Right lobe of liver (tissue), 6 donors: Measurements from ENCODE around the gene DTHD1. TPM values are rescaled to one million over a fixed set of nuclear protein-coding genes. Genes with fewer than 3 reads are reported as not detected.

Experiments
- ATAC-seq, 4 donors: fragments of 200-7000 bp; cut with Tn5 transposase; one replicate each; pipeline ENCODE4 v1.9.1; 2020; ENCODE audit warnings: mild to moderate bottlenecking in 4 of 4, moderate library complexity in 4 of 4
- DNase-seq, 3 donors: peaks; one replicate each; pipeline ENCODE4 v3.0.0-alpha.2; 2020
- H3K27ac ChIP-seq, 3 donors: fragments of 200-600 bp; one replicate each; pipeline ENCODE4 v1.8.0; 2022
- H3K27me3 ChIP-seq, 2 donors: fragments of 200-600 bp; one replicate each; pipeline ENCODE4 v1.8.0; 2022
- H3K36me3 ChIP-seq, 4 donors: fragments of 200-600 bp; sonication (generic) in 1 of 4; one replicate each; pipeline versions ENCODE4 v1.5.1 to v1.8.0; 2017 to 2022; ENCODE audit warnings: control low read depth in 1 of 4
- H3K4me1 ChIP-seq, 4 donors: fragments of 200-600 bp; sonication (generic) in 1 of 4; one replicate each; pipeline versions ENCODE4 v1.5.1 to v1.8.0; 2017 to 2022; ENCODE audit warnings: control low read depth in 1 of 4
- H3K4me3 ChIP-seq, 3 donors: fragments of 200-600 bp; one replicate each; pipeline ENCODE4 v1.8.0; 2022
- H3K9me3 ChIP-seq, 4 donors: fragments of 200-600 bp; sonication (generic) in 1 of 4; one replicate each; pipeline versions ENCODE4 v1.5.1 to v1.8.0; 2017 to 2022; ENCODE audit warnings: control low read depth in 1 of 4
- POLR2A ChIP-seq: fragments of 450-650 bp; IDR thresholded peaks from one replicate; pipeline ENCODE4 v1.6.1; 2017; ENCODE audit warnings: antibody characterized with exemption, mild to moderate bottlenecking
- WGBS: methylation state at CpG from one replicate; pipeline ENCODE4 v1.1.6; 2018; ENCODE audit warnings: low coverage, low lambda C conversion rate; ENCODE audit not compliant: insufficient coverage; ENCODE audit errors: missing lambda C conversion rate; 5-methylcytosine and 5-hydroxymethylcytosine counted together
- intact Hi-C, 2 donors: fragments of 100-400 bp; cut with DNase I; formaldehyde crosslinking; loops; one replicate each; pipeline versions ENCODE4 v1.11.2 to v1.14.1; 2022
- total RNA-seq, 6 experiments: library from RNA; depleted of rRNA in 2 of 6; stranded (reverse); fragments of >200 nt in 2 of 6; fragmentation: NEBNext Ultra II Directional in 3 of 6; extraction: Animal tissue kit (Norgen Biotek cat#: 25700) in 3 of 6; gene quantifications; one replicate each; pipeline versions ENCODE4 v1.1.0 to v1.2.4, GENCODE V29; 2016 to 2023
- TF ChIP-seq, protein P1 (sequence below), 4 donors: fragments of 200-600 bp in 3 of 4; fragments of 450-650 bp in 1 of 4; IDR thresholded peaks; one replicate each; pipeline versions ENCODE4 v1.5.1 to v1.8.0; 2016 to 2022; ENCODE audit warnings: antibody characterized with exemption in 4 of 4, mild to moderate bottlenecking in 2 of 4
- donor health status: DM: no; HTN: yes; CAD: no.
- donor health status: DM: no; HTN: no; CAD: no.
- donor health status: DM: no; HTN: no; CAD: no.
- donor health status: DM: no; HTN: yes; CAD: no.
- donor health status: DM: no; HTN: yes; CAD: no.

DTHD1 gene
- total RNA-seq, 6 experiments from 2014 or later, result 0.07 to 0.12 (median 0.12) TPM; not detected in 2

DNA sequence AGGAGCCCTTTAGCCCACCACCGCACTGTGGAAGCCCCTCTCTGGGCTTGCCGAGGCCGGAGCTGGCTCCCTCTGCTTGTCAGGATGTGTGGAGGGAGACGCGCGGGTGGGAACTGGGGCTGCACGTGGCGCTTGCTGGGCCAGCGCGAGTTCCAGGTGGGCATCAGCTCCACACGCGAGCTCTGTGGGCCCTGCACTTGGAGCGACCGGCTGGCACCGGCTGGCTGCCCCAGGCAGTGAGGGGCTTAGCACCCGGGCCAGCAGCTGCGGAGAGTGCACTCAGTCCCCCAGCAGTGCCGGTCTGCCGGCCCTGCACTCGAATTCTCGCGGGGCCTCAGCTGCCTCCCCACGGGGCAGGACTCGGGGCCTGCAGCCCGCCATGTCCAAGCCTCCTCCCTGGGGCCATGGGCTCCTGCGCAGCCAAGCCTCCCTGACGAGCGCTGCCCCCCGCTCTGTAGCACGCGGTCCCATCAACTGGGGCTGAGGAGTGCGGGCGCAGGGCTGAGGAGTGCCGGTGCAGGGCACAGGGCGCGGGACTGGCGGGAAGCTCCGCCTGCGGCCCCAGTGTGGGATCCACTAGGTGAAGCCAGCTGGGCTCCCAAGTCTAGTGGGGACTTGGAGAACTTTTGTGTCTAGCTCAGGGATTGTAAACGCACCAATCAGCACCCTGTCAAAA is 93.6 kb downstream of the DTHD1 start:
- no peak overlapping the region for H3K4me3 ChIP-seq
- no peaks in the 10 kb centered on the region for H3K4me1 ChIP-seq
- no peak overlapping the region for H3K27ac ChIP-seq
- no peaks in the 10 kb centered on the region for H3K9me3 ChIP-seq
- ATAC-seq, result peak in 1 of 4 donors; percentile 40
- no peaks in the 10 kb centered on the region for H3K27me3 ChIP-seq
- WGBS, result 84% methylated on average over 12 of the region's 40 CpGs
- no peaks in the 10 kb centered on the region for H3K36me3 ChIP-seq
- intact Hi-C loops, result no loop called here
- TF ChIP-seq, protein P1, sequence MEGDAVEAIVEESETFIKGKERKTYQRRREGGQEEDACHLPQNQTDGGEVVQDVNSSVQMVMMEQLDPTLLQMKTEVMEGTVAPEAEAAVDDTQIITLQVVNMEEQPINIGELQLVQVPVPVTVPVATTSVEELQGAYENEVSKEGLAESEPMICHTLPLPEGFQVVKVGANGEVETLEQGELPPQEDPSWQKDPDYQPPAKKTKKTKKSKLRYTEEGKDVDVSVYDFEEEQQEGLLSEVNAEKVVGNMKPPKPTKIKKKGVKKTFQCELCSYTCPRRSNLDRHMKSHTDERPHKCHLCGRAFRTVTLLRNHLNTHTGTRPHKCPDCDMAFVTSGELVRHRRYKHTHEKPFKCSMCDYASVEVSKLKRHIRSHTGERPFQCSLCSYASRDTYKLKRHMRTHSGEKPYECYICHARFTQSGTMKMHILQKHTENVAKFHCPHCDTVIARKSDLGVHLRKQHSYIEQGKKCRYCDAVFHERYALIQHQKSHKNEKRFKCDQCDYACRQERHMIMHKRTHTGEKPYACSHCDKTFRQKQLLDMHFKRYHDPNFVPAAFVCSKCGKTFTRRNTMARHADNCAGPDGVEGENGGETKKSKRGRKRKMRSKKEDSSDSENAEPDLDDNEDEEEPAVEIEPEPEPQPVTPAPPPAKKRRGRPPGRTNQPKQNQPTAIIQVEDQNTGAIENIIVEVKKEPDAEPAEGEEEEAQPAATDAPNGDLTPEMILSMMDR (IDR thresholded peaks at IDR 0.05), result no peak
- no peak for TF ChIP-seq POLR2A
- DNase-seq, result peak in 1 of 3 donors; percentile 42

DNA sequence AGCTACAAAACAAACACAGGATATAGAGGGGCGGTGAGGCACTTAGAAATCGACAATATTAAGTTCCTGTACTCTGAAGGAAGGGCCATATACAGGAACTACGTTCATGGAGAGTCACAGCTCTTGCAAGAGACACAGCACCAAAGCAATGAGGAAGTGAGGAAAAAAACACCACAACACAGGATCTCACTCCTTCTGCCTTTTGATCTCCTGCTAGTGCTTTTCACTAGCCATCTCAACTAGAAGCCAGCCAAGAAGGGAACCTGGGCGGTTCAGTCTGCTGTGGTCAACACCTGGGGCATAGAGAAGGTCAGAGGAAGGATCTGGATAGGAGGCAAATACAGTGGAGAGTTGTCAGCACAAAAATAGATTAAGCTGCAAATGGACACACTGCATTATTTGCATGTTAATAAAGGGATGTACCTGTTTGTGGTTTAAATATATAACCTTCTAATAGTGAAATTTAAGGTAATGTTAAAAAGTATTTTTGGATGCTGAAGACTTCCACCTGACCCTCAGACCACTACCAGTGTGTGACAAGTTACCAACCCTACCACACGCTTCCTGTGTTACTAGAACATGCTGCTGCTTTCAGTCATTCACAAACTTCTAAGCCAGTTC is 104.6 kb downstream of the DTHD1 start:
- TF ChIP-seq, protein P1 (IDR thresholded peaks at IDR 0.05), result no peak
- TF ChIP-seq POLR2A, result no peak
- H3K27me3 ChIP-seq, result no peaks in the 10 kb centered on the region
- 23% methylated on average over 5 of the region's 5 CpGs for WGBS
- DNase-seq, result no peak
- no peaks in the 10 kb centered on the region for H3K9me3 ChIP-seq
- intact Hi-C loops, result no loop called here
- H3K4me1 ChIP-seq, result no peaks in the 10 kb centered on the region
- no peaks in the 10 kb centered on the region for H3K36me3 ChIP-seq
- no peak overlapping the region for H3K4me3 ChIP-seq
- ATAC-seq, result peak; percentile 38 to 79 (median 74)
- H3K27ac ChIP-seq, result no peak overlapping the region

DNA sequence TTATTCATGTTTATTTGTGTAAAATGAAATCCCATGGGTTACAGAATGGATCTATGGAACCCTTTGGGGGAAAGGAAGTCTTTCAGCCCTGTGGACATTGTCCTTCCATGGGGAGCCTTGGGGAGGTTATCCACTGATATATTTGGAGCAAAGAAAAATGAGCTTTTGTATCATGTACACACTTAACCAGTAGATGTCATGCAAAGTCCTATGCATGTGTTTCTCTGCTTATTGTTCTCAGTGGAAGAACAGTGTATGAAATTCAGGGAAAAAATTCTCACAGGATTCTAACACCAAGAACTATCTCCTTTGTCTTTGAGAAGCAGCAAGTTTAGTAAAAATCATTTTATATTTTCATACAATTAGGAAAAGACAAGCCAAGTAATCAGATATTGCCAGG is 105.3 kb downstream of the DTHD1 start:
- DNase-seq (no peak), ATAC-seq (no peak)
- H3K27ac ChIP-seq, result no peak overlapping the region
- intact Hi-C loops, result no loop called here
- no peaks in the 10 kb centered on the region for H3K9me3 ChIP-seq
- no peaks in the 10 kb centered on the region for H3K36me3 ChIP-seq
- no peaks in the 10 kb centered on the region for H3K4me1 ChIP-seq
- H3K27me3 ChIP-seq, result no peaks in the 10 kb centered on the region
- TF ChIP-seq, protein P1 (IDR thresholded peaks at IDR 0.05), result no peak
- no peak for TF ChIP-seq POLR2A
- H3K4me3 ChIP-seq, result no peak overlapping the region

DNA sequence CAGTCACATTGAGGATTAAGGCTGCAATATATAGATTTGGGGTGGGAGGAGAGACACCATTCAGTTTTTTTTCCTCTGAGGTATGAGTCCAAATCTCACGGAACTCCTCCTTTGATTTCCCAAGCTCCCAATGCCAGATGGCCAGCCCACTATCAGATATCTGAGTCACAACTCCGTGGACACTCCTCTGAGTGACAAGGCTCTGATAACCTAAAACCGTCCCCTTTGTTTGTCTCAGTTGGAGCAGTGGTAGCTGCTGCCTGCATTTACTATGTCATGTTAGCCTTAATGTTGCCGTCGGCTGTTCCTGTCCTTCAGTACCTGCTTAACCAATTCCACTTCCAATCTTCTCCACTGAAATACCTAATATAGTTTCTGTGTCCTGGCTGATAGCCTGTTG is 107.3 kb downstream of the DTHD1 start:
- intact Hi-C loops, result no loop called here
- no peak for TF ChIP-seq POLR2A
- TF ChIP-seq, protein P1 (IDR thresholded peaks at IDR 0.05), result no peak
- Histone ChIP-seq H3K9me3 (no peaks in the 10 kb centered on the region), H3K4me1 (no peaks in the 10 kb centered on the region), H3K4me3 (no peak overlapping the region), H3K27ac (no peak overlapping the region), H3K36me3 (no peaks in the 10 kb centered on the region), H3K27me3 (no peaks in the 10 kb centered on the region)
- DNase-seq, result no peak
- no peak for ATAC-seq
- 29% methylated on average over 5 of the region's 5 CpGs for WGBS
